Measurements from ENCODE around the gene TSPAN31.
"Not testable (repeated sequence)": the region's sequence is repeated elsewhere in the genome, so short reads cannot be mapped to it uniquely, and the experiment has no call there.

DNA sequence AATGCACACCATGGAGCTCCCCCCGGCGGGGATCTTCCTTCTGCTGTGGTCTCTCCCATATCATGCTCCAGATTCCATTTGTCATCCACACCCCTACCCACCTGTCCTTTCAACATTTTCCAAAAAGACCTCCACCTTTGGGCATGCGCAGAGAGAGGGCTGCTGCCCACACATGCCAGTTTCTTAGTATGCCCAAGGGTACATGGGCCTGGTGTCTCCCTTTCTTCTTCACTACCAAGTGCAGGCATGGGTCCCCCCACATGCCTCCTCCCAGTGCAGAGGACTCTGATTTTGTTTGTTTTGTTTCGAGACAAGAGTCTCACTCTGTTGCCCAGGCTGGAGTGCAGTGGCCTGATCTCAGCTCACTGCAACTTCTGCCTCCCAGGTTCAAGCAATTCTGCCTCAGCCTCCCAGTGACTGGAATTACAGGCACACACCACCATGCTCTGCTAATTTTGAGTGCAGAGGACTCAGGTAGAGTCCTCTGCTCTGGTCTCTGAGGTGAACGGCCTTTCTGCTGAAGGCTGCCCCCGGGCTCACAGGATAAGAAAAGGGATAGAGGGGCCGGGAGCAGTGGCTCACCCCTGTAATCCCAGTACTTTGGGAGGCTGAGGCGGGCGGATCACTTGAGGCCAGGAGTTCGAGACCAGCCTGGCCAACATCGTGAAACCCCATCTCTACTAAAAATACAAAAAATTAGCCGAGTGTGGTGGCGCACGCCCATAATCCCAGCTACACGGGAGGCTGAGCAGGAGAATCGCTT, 22.8 kb upstream of the TSPAN31 start:
- TF ChIP-seq POLR2AphosphoS5 (IDR thresholded peaks at IDR 0.05; ENCODE audit: low read depth, low read length); POLR2A (IDR thresholded peaks at IDR 0.05; ENCODE audit: low read depth, low read length); TAF1 (IDR thresholded peaks at IDR 0.05; ENCODE audit: low read depth, low read length); PAX5 (IDR thresholded peaks at IDR 0.05; ENCODE audit: insufficient read depth, low read length, severe bottlenecking); SPI1 (IDR thresholded peaks at IDR 0.05; ENCODE audit: low read depth, low read length); POU2F2 (IDR thresholded peaks at IDR 0.05; ENCODE audit: low read depth, low read length): not testable (repeated sequence)
